Astrocyte of the cerebellum (primary cell): Measurements from ENCODE around the gene NEMF.
"Not testable (repeated sequence)": the region's sequence is repeated elsewhere in the genome, so short reads cannot be mapped to it uniquely, and the experiment has no call there.

ENCODE experiments used
- DNase-seq: peaks from one replicate; pipeline ENCODE4 v3.0.0-alpha.2; 2011; ENCODE audit warnings: low read depth
- H3K4me3 ChIP-seq: 2 replicates; pipeline ENCODE4 v1.5.1; 2011; ENCODE audit warnings: mild to moderate bottlenecking, low read depth, low read length, moderate library complexity
- in situ Hi-C: cut with HindIII; loops from 2 replicates; pipeline ENCODE4 v1.10.0; 2017; ENCODE audit warnings: low sequenced_read_pairs
- TF ChIP-seq, protein P1 (sequence below): IDR thresholded peaks from 2 replicates; pipeline ENCODE4 v1.5.1; 2012; ENCODE audit warnings: low read length, low read depth, moderate library complexity, mild to moderate bottlenecking; ENCODE audit errors: missing control alignments

Gene NEMF

DNA sequence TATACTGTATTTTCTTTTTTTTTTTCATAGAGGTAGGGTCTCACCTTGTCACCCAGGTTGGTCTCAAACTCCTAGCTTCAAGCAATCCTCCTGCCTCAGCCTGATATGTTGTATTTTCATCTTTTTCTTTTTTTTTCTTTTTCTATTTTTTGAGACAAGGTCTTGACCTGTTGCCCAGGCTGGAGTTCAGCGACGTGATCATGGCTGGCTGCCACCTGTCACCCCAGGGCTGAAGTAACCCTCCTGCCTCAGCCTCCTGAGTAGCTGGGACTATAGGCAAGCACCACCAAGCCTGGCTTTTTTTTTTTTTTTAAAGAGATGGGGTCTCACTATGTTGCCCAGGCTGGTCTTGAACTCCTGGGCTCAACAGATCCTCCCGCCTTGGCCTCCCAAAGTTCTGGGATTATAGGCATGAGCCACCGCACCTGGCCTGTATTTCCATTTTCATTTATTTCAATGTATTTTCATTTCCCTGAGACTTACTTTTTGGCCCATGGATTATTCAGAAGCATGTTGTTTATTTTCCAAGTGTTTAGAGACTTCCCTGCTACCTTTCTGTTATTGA lies 24.1 kb upstream of the NEMF start:
- TF ChIP-seq, protein P1, sequence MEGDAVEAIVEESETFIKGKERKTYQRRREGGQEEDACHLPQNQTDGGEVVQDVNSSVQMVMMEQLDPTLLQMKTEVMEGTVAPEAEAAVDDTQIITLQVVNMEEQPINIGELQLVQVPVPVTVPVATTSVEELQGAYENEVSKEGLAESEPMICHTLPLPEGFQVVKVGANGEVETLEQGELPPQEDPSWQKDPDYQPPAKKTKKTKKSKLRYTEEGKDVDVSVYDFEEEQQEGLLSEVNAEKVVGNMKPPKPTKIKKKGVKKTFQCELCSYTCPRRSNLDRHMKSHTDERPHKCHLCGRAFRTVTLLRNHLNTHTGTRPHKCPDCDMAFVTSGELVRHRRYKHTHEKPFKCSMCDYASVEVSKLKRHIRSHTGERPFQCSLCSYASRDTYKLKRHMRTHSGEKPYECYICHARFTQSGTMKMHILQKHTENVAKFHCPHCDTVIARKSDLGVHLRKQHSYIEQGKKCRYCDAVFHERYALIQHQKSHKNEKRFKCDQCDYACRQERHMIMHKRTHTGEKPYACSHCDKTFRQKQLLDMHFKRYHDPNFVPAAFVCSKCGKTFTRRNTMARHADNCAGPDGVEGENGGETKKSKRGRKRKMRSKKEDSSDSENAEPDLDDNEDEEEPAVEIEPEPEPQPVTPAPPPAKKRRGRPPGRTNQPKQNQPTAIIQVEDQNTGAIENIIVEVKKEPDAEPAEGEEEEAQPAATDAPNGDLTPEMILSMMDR = no peak
- in situ Hi-C loops = no loop called here
- no peak for DNase-seq
- H3K4me3 ChIP-seq = no peak overlapping the region

DNA sequence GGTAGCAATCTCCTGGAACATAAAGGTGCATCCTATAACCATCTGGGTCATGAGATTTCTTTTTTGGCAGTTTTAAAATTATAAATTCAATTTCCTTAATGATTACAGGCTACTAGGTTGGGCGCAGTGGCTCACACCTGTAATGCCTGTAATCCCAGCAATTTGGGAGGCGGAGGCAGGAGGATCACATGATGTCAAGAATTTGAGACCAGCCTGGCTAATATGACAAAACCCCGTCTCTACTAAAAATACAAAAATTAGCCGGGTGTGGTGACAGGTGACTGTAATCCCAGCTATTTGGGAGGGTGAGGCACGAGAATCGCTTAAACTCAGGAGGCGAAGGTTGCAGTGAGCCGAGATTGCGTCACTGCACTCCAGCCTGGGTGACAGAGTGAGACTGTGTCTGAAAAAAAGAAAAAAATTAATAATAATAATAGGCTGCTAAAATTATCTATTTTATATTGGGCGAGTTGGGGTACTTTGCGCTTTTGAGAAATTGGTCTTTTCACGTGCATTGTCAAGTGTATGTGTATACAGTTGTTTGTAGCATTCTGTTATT lies 23.1 kb upstream of the NEMF start:
- in situ Hi-C loops = no loop called here
- TF ChIP-seq, protein P1 = no peak
- no peak for DNase-seq
- H3K4me3 ChIP-seq = no peak overlapping the region

DNA sequence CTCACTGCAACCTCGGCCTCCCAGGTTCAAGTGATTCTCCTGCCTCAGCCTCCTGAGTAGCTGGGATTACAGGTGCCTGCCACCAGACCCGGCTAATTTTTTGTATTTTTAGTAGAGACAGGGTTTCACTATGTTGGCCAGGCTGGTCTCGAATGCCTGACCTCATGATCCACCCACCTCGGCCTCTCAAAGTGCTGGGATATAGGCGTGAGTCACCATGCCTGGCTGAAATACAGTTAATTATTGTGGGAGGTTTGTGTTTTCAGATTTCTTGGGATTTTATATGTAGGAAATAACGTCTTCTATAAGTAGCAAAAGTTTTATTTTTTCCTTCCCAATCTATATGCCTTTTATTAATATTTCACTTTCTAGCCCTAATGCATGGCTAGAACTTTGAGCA lies 21.0 kb upstream of the NEMF start:
- in situ Hi-C loops, H3K4me3 ChIP-seq, DNase-seq: not testable (repeated sequence)

DNA sequence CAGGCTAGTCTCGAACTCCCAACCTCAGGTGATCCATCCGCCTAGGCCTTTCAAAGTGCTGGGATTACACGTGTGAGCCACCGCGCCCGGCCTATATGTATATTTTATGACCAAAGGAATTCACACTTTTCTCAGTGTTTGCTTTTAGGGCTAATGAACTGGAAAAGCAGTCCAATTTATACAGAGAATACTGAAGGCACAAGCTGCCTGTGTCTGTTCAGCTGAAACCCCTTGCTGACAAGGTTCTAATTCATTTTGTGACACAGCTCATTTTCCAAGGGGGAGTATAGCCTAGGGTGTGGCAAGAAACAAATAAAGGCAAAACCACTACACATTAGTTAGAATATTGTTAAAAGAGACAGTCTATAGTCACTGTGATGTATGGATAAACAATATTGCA lies 18.3 kb upstream of the NEMF start:
- TF ChIP-seq, protein P1 = no peak
- in situ Hi-C loops = no loop called here
- no peak overlapping the region for H3K4me3 ChIP-seq
- DNase-seq = no peak

DNA sequence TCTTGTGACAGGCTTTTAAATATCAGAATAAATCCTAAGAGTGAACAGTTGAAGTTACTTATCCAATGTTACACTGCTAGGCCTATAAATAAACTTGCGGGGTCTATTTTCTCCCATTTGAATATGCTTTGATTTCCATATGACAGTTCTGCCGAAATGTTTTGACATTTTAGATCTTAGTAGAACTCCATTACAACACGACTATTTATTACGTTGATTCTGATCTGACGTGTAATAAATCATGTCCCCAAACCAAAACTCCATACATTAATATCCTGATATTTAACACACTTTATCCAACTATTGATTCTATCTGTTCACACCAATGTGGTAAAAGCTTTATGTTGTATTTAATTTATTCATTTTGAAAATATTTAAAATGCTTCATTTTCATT lies 16.1 kb upstream of the NEMF start:
- TF ChIP-seq, protein P1 = no peak
- DNase-seq = no peak
- in situ Hi-C loops = loop anchor here (10.0 kb wide), 1 partner anchor 256 kb away; no protein-coding TSS in a partner anchor
- peak overlapping the region; percentile 59 for H3K4me3 ChIP-seq

DNA sequence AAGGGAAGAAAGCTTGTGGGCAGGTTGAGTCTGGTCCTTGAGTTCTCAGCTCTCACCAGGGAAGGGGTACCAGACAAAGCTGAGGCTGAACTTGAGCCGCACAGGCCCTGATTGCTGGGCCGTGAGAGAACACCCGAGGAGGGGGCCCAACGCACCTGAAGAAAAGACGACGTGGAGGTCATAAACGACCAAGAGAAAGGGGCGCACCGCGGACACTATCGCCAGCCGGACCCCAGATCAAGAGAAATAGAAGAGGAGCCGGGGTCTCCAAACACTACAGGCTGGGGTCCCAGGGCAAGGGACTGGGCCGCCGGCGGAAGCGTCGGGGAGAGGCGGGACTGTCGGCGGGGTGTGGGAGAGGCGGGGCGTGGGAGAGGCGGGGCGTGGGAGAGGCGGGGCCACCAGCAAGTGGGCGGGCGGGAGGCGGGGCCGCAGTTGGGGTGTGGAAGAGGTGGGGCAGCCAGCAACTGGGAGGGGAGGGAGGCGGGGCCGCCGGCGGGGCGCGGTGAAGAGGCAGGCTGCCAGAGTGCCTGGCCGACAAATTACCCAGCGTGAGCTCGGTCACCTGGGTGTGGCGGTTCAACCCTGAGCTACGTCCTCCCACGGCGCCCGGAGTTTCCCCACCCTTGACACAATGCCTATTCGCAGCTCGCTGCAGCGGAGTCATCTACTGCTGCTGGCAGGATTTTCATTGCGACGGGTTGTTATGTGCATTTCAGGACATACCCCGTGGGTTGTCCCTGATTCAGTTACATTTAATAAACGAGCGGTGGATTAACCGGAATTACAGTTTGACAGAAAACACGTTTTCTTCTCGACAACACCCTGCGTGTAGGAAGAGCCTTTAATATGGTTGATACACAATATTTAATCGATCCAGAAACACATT lies 15.5 kb upstream of the NEMF start:
- peak overlapping the region; percentile 59 for H3K4me3 ChIP-seq
- peak; percentile 56 for DNase-seq
- TF ChIP-seq, protein P1 = no peak
- in situ Hi-C loops = loop anchor here (10.0 kb wide), 1 partner anchor 257 kb away; no protein-coding TSS in a partner anchor
